ENCODE measurements around the gene ATP5MG. TPM values are rescaled to one million over a fixed set of nuclear protein-coding genes. Genes with fewer than 3 reads are reported as not detected.

Gene ATP5MG
- total and polyA plus RNA-seq, 10 of the 15 experiments (the other 5 are each of a cell fraction or from before 2014, with no cell fraction given): 211 to 2,276 (median 633) TPM

DNA sequence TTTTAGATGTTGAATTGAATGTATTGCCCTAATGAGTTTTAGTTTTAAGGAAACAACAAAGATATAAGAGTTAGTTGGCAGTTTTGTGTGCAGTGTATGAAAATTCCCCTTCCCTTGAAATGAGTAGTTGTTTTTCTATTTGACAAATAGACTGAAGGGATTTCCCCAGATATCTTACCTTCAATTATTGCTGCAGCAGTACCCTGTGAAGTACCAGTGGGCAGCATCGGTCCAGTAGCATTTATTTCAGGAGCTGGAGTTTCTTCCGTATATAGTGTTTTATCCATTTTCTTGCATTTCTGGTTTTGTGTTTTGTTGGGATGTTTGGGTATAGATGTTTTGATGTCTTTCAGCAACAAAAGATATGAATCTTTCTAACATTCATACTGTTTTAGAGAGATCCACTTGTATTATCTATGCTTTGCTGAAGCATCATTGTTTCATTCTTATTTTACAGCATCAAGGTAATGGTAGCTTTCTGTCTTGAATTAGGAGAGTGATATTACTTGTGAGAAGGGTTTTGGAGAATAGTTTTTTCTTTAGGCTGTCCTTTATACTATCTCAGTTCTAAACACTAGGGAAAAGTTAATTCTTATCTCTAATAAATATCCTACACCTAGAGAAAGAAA is 42.3 kb downstream of the ATP5MG start:
- intact Hi-C loops (cut with micrococcal nuclease; ENCODE audit: unreplicated experiment): no loop called here
- Histone ChIP-seq H3K4me1 (ENCODE audit: control insufficient read depth, insufficient read depth, low read length) (peaks cover 41% of the 10 kb centered on the region), H2AFZ (ENCODE audit: control insufficient read depth, low read depth, low read length) (no peak overlapping the region), H3K4me3 (peak overlapping the region; percentile 94), H3K79me2 (ENCODE audit: control insufficient read depth, insufficient read depth, low read length) (peaks cover 95% of the 10 kb centered on the region), H4K20me1 (ENCODE audit: control insufficient read depth, insufficient read depth) (no peaks in the 10 kb centered on the region), H3K27ac (ENCODE audit: control insufficient read depth, insufficient read depth) (peak overlapping the region; percentile 84), H3K36me3 (ENCODE audit: control insufficient read depth in 2 of 2, insufficient read depth in 2 of 2, low read length in 1 of 2) (peaks cover 0 to 3% of the 10 kb centered on the region in 2 experiments; a peak in 1 of 4 replicates), H3K9ac (ENCODE audit: control insufficient read depth, insufficient read depth, low read length) (peak overlapping the region; percentile 51; the same call in 1 of the 2 replicates), H3K4me2 (ENCODE audit: control insufficient read depth, insufficient read depth) (peak overlapping the region; percentile 93), H3K27me3 (replicated peaks in 1 of 2; ENCODE audit: control insufficient read depth in 2 of 2, insufficient read depth in 2 of 2, low read length in 1 of 2) (no peaks in the 10 kb centered on the region), H3K9me3 (replicated peaks; ENCODE audit: control insufficient read depth, insufficient read depth, low read length) (no peaks in the 10 kb centered on the region)
- ATAC-seq (peak; percentile 69), FAIRE-seq (no peak), DNase-seq (ENCODE audit: low read depth, low spot score) (peak; percentile 48)
- ChIA-PET SMC1A (ENCODE audit: uncharacterized antibody, unreplicated experiment) (interaction anchor here (1.0 to 1.6 kb wide), 6 partner anchors 8 to 245 kb away, joined by 3 to 7 read pairs (median 4); no protein-coding TSS in a partner anchor), RAD21 (ENCODE audit: unreplicated experiment) (interaction anchor here (0.7 to 2.1 kb wide), 5 partner anchors 8 to 43 kb away, joined by 3 to 9 read pairs (median 4); no protein-coding TSS in a partner anchor), POLR2A (interaction anchor here (0.8 to 1.4 kb wide), 4 partner anchors 8 to 41 kb away, joined by 3 to 6 read pairs (median 4); no protein-coding TSS in a partner anchor), CTCF (interaction anchor here (0.6 to 2.5 kb wide), 9 partner anchors 8 to 87 kb away, joined by 3 to 9 read pairs (median 4); partner anchors contain the start of gene TMEM25)
- 0% methylated on average over 2 of the region's 2 CpGs for WGBS (ENCODE audit: insufficient coverage, insufficient replicate concordance, low lambda C conversion rate, missing lambda C conversion rate)
- BruUV-seq (replicated peaks): no TSS peak
- in situ Hi-C loops (cut with MboI): no loop called here
- TF ChIP-seq ZNF24 (IDR thresholded peaks at IDR 0.05) (no peak), ESRRA (IDR thresholded peaks at IDR 0.05; ENCODE audit: low read length) (no peak), MTA2 (IDR thresholded peaks at IDR 0.05; ENCODE audit: low read depth) (peak; percentile 80), BRCA1 (IDR thresholded peaks at IDR 0.05; ENCODE audit: low read depth, low read length) (no peak), GABPA (IDR thresholded peaks at IDR 0.05; ENCODE audit: low read depth) (0 out of 2 replicates have a peak, but pooled peaks have one; percentile 28), DPF2 (IDR thresholded peaks at IDR 0.05) (peak; percentile 83), GATAD2B (conservative IDR thresholded peaks at IDR 0.05; ENCODE audit: low read depth) (no peak), SUPT20H (IDR thresholded peaks at IDR 0.05; ENCODE audit: borderline replicate concordance, control insufficient read depth, low read depth, low read length) (no peak), ATF7 (IDR thresholded peaks at IDR 0.05; ENCODE audit: low read depth) (peak; percentile 34; the same call in 1 of the 2 replicates), ZNF217 (IDR thresholded peaks at IDR 0.05) (peak; percentile 44; the same call in 1 of the 2 replicates), POU2F2 (IDR thresholded peaks at IDR 0.05; ENCODE audit: borderline replicate concordance, low read depth, low read length) (no peak), ZNF384 (IDR thresholded peaks at IDR 0.05; ENCODE audit: borderline replicate concordance, low read depth, low read length) (no peak), ZBED1 (IDR thresholded peaks at IDR 0.05; ENCODE audit: borderline replicate concordance) (no peak), SIX5 (IDR thresholded peaks at IDR 0.05; ENCODE audit: low read depth, low read length, severe bottlenecking) (no peak), SUZ12 (IDR thresholded peaks at IDR 0.05; ENCODE audit: unreplicated experiment) (no peak)
- TF ChIP-seq, protein P1, sequence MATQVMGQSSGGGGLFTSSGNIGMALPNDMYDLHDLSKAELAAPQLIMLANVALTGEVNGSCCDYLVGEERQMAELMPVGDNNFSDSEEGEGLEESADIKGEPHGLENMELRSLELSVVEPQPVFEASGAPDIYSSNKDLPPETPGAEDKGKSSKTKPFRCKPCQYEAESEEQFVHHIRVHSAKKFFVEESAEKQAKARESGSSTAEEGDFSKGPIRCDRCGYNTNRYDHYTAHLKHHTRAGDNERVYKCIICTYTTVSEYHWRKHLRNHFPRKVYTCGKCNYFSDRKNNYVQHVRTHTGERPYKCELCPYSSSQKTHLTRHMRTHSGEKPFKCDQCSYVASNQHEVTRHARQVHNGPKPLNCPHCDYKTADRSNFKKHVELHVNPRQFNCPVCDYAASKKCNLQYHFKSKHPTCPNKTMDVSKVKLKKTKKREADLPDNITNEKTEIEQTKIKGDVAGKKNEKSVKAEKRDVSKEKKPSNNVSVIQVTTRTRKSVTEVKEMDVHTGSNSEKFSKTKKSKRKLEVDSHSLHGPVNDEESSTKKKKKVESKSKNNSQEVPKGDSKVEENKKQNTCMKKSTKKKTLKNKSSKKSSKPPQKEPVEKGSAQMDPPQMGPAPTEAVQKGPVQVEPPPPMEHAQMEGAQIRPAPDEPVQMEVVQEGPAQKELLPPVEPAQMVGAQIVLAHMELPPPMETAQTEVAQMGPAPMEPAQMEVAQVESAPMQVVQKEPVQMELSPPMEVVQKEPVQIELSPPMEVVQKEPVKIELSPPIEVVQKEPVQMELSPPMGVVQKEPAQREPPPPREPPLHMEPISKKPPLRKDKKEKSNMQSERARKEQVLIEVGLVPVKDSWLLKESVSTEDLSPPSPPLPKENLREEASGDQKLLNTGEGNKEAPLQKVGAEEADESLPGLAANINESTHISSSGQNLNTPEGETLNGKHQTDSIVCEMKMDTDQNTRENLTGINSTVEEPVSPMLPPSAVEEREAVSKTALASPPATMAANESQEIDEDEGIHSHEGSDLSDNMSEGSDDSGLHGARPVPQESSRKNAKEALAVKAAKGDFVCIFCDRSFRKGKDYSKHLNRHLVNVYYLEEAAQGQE (IDR thresholded peaks at IDR 0.05; ENCODE audit: low read depth, low read length): no peak
- TF ChIP-seq, protein P2, sequence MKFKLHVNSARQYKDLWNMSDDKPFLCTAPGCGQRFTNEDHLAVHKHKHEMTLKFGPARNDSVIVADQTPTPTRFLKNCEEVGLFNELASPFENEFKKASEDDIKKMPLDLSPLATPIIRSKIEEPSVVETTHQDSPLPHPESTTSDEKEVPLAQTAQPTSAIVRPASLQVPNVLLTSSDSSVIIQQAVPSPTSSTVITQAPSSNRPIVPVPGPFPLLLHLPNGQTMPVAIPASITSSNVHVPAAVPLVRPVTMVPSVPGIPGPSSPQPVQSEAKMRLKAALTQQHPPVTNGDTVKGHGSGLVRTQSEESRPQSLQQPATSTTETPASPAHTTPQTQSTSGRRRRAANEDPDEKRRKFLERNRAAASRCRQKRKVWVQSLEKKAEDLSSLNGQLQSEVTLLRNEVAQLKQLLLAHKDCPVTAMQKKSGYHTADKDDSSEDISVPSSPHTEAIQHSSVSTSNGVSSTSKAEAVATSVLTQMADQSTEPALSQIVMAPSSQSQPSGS (IDR thresholded peaks at IDR 0.05; ENCODE audit: low read length): peak; percentile 68
- TF ChIP-seq, protein P3, sequence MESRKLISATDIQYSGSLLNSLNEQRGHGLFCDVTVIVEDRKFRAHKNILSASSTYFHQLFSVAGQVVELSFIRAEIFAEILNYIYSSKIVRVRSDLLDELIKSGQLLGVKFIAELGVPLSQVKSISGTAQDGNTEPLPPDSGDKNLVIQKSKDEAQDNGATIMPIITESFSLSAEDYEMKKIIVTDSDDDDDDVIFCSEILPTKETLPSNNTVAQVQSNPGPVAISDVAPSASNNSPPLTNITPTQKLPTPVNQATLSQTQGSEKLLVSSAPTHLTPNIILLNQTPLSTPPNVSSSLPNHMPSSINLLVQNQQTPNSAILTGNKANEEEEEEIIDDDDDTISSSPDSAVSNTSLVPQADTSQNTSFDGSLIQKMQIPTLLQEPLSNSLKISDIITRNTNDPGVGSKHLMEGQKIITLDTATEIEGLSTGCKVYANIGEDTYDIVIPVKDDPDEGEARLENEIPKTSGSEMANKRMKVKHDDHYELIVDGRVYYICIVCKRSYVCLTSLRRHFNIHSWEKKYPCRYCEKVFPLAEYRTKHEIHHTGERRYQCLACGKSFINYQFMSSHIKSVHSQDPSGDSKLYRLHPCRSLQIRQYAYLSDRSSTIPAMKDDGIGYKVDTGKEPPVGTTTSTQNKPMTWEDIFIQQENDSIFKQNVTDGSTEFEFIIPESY (IDR thresholded peaks at IDR 0.05): no peak

Data from GM12878 (cell line).